Neural progenitor cell (in vitro differentiated cells): Measurements from ENCODE around the gene ITGA5. TPM values are rescaled to one million over a fixed set of nuclear protein-coding genes. Genes with fewer than 3 reads are reported as not detected.

ENCODE experiments used
- DNase-seq: peaks from one replicate; pipeline ENCODE4 v3.0.0-alpha.2; 2016; ENCODE audit warnings: low spot score
- H2AFZ ChIP-seq: fragments of 200-600 bp; sonication (generic); replicated peaks from 2 replicates; pipeline ENCODE4 v1.6.1; 2016; ENCODE audit warnings: antibody characterized with exemption
- H3F3A ChIP-seq: fragments of 200-600 bp; sonication (generic); 2 replicates; pipeline ENCODE4 v1.6.1; 2016; ENCODE audit warnings: antibody characterized with exemption, low read depth
- H3K27ac ChIP-seq: fragments of 200-600 bp; sonication (generic); 2 replicates; pipeline ENCODE4 v1.5.1; 2016; ENCODE audit warnings: mild to moderate bottlenecking
- H3K27me3 ChIP-seq: fragments of 200-600 bp; sonication (generic); 2 replicates; pipeline ENCODE4 v1.6.1; 2016; ENCODE audit warnings: mild to moderate bottlenecking, moderate library complexity
- H3K36me3 ChIP-seq: fragments of 200-600 bp; sonication (generic); 2 replicates; pipeline ENCODE4 v1.5.1; 2016
- H3K4me1 ChIP-seq: fragments of 200-600 bp; sonication (generic); 2 replicates; pipeline ENCODE4 v1.6.1; 2016; ENCODE audit warnings: mixed run types
- H3K4me2 ChIP-seq: fragments of 200-600 bp; sonication (generic); 2 replicates; pipeline ENCODE4 v1.6.1; 2016
- H3K4me3 ChIP-seq: fragments of 200-600 bp; sonication (generic); 2 replicates; pipeline ENCODE4 v1.5.1; 2016
- H3K79me2 ChIP-seq: fragments of 200-600 bp; sonication (generic); 2 replicates; pipeline ENCODE4 v1.6.1; 2016; ENCODE audit warnings: low read depth
- H3K9ac ChIP-seq: fragments of 200-600 bp; sonication (generic); 2 replicates; pipeline ENCODE4 v1.6.1; 2016
- H3K9me3 ChIP-seq: fragments of 200-600 bp; sonication (generic); 2 replicates; pipeline ENCODE4 v1.5.1; 2016; ENCODE audit warnings: low read depth
- H4K20me1 ChIP-seq: fragments of 200-600 bp; sonication (generic); 2 replicates; pipeline ENCODE4 v1.6.1; 2016; ENCODE audit warnings: low read depth
- H3K27ac Mint-ChIP-seq: 3 replicates; pipeline ENCODE4 v1.8.0; 2021; ENCODE audit warnings: mixed read lengths
- H3K27me3 Mint-ChIP-seq: 2 replicates; pipeline ENCODE4 v1.8.0; 2022; ENCODE audit warnings: low read depth, mild to moderate bottlenecking, inconsistent platforms, moderate library complexity, mixed read lengths; ENCODE audit not compliant: insufficient read depth
- H3K36me3 Mint-ChIP-seq: 3 replicates; pipeline ENCODE4 v1.8.0; 2021; ENCODE audit warnings: mixed read lengths
- H3K4me1 Mint-ChIP-seq: 3 replicates; pipeline ENCODE4 v1.8.0; 2021; ENCODE audit warnings: mixed read lengths
- H3K4me3 Mint-ChIP-seq: 3 replicates; pipeline ENCODE4 v1.8.0; 2021; ENCODE audit warnings: mild to moderate bottlenecking, moderate library complexity, mixed read lengths
- H3K9me3 Mint-ChIP-seq: 3 replicates; pipeline ENCODE4 v1.8.0; 2020; ENCODE audit warnings: mixed read lengths
- CTCF ChIP-seq: fragments of 200-600 bp; sonication (generic); IDR thresholded peaks from 2 replicates; pipeline ENCODE4 v1.5.1; 2017; ENCODE audit warnings: antibody characterized with exemption, mild to moderate bottlenecking
- EZH2 ChIP-seq: fragments of 200-600 bp; sonication (generic); IDR thresholded peaks from 2 replicates; pipeline ENCODE4 v1.6.1; 2017; ENCODE audit warnings: antibody characterized with exemption, mild to moderate bottlenecking, moderate library complexity
- EZH2phosphoT487 ChIP-seq: fragments of 200-600 bp; sonication (generic); IDR thresholded peaks from 2 replicates; pipeline ENCODE4 v1.6.1; 2017; ENCODE audit warnings: antibody characterized with exemption
- total RNA-seq: library from RNA; depleted of rRNA; stranded (reverse); fragments of >200 nt; gene quantifications from 2 replicates; pipeline ENCODE4 v1.2.3, GENCODE V29; 2015; ENCODE audit warnings: low replicate concordance

ITGA5 gene
- total RNA-seq, 1 donor from 2014 or later: 37.7 TPM

- no peak overlapping the region for H3K4me3 ChIP-seq
- TF ChIP-seq EZH2 (no peak), CTCF (no peak)
- peaks cover 3% of the 10 kb centered on the region for H3K27me3 Mint-ChIP-seq
Observed at GRCh38 chr12:54393743-54394142, 25.3 kb downstream of the ITGA5 start.

GRCh38 chr12:54393207-54393609 lies 25.9 kb downstream of the ITGA5 start:
- peak overlapping the region; percentile 43 for H3K4me3 Mint-ChIP-seq
- peaks cover 3% of the 10 kb centered on the region for H3K27me3 Mint-ChIP-seq
- H3K4me2 ChIP-seq: peak overlapping the region; percentile 53
- TF ChIP-seq EZH2phosphoT487: no peak
- TF ChIP-seq EZH2: no peak
- TF ChIP-seq CTCF: no peak
- no peaks in the 10 kb centered on the region for H4K20me1 ChIP-seq
- H3K9me3 Mint-ChIP-seq: no peaks in the 10 kb centered on the region
- H3K27ac Mint-ChIP-seq: no peak overlapping the region
- H3K9me3 ChIP-seq: no peaks in the 10 kb centered on the region
- no peaks in the 10 kb centered on the region for H3K27me3 ChIP-seq
- peaks cover 5% of the 10 kb centered on the region for H3K36me3 Mint-ChIP-seq
- H3K4me3 ChIP-seq: no peak overlapping the region
- H3F3A ChIP-seq: peaks cover 45% of the 10 kb centered on the region
- peaks cover 45% of the 10 kb centered on the region for H3K4me1 Mint-ChIP-seq
- no peak overlapping the region for H2AFZ ChIP-seq
- no peak overlapping the region for H3K9ac ChIP-seq
- H3K36me3 ChIP-seq: no peaks in the 10 kb centered on the region
- DNase-seq: peak; percentile 52
- H3K79me2 ChIP-seq: peaks cover 5% of the 10 kb centered on the region
- H3K27ac ChIP-seq: no peak overlapping the region
- H3K4me1 ChIP-seq: peaks cover 48% of the 10 kb centered on the region

More at GRCh38 chr12:54393743-54394142, 25.3 kb downstream of the ITGA5 start:
- no peak for DNase-seq
- Histone ChIP-seq H3F3A (peaks cover 40% of the 10 kb centered on the region), H3K9ac (no peak overlapping the region), H3K27me3 (no peaks in the 10 kb centered on the region), H3K4me1 (peaks cover 43% of the 10 kb centered on the region), H3K36me3 (no peaks in the 10 kb centered on the region), H3K27ac (no peak overlapping the region), H4K20me1 (no peaks in the 10 kb centered on the region), H3K4me2 (peak overlapping the region; percentile 53), H3K9me3 (no peaks in the 10 kb centered on the region), H3K79me2 (peaks cover 5% of the 10 kb centered on the region), H2AFZ (no peak overlapping the region)
- Mint-ChIP-seq H3K27ac (peak overlapping the region; percentile 22), H3K36me3 (peaks cover 8% of the 10 kb centered on the region), H3K9me3 (no peaks in the 10 kb centered on the region), H3K4me1 (peaks cover 39% of the 10 kb centered on the region), H3K4me3 (peak overlapping the region; percentile 13)

- Histone ChIP-seq H3K9ac (no peak overlapping the region), H3K9me3 (no peaks in the 10 kb centered on the region), H3F3A (peaks cover 51% of the 10 kb centered on the region), H3K4me1 (peaks cover 54% of the 10 kb centered on the region), H2AFZ (no peak overlapping the region), H4K20me1 (peaks cover 3% of the 10 kb centered on the region), H3K79me2 (peaks cover 5% of the 10 kb centered on the region), H3K4me2 (peak overlapping the region; percentile 53), H3K4me3 (no peak overlapping the region), H3K27me3 (no peaks in the 10 kb centered on the region), H3K36me3 (no peaks in the 10 kb centered on the region), H3K27ac (no peak overlapping the region)
- H3K4me1 Mint-ChIP-seq: peaks cover 49% of the 10 kb centered on the region
- peaks cover 3% of the 10 kb centered on the region for H3K36me3 Mint-ChIP-seq
- peak overlapping the region; percentile 41 for H3K27ac Mint-ChIP-seq
- H3K27me3 Mint-ChIP-seq: peaks cover 3% of the 10 kb centered on the region
- H3K9me3 Mint-ChIP-seq: no peaks in the 10 kb centered on the region
- DNase-seq: no peak
- H3K4me3 Mint-ChIP-seq: peak overlapping the region; percentile 75
- TF ChIP-seq EZH2 (no peak), CTCF (no peak)
Observed at GRCh38 chr12:54392485-54393206, 26.4 kb downstream of the ITGA5 start.
